GM19239 (cell line): ENCODE measurements around the gene CD93.

ENCODE experiments used
- DNase-seq: peaks from one replicate; pipeline ENCODE4 v3.0.0; 2011; ENCODE audit warnings: low spot score; ENCODE audit not compliant: insufficient read length
- FAIRE-seq: peaks from 2 replicates; lab custom pipeline; 2011; peaks lifted over from hg19 to GRCh38; lab: Jason Lieb, UNC

Gene CD93

GRCh38 chr20:23086056-23086566, at the start of gene CD93:
CD93 (minus strand) TSS chr20:23086324; CDS start chr20:23086192, 132 bp downstream.
- DNase-seq (no peak), FAIRE-seq (no peak)

- FAIRE-seq (no peak), DNase-seq (no peak)
These were observed 47.5 kb upstream of the CD93 start for GRCh38 chr20:23133560-23133998.

GRCh38 chr20:23132930-23133559, 46.9 kb upstream of the CD93 start:
- DNase-seq (no peak), FAIRE-seq (no peak)

- FAIRE-seq (no peak), DNase-seq (no peak)
These were observed 46.3 kb upstream of the CD93 start for GRCh38 chr20:23132293-23132929.

GRCh38 chr20:23131766-23132165, 45.6 kb upstream of the CD93 start:
- no peak for DNase-seq
- FAIRE-seq, result no peak

GRCh38 chr20:23130622-23131140, 44.6 kb upstream of the CD93 start:
- FAIRE-seq, result no peak

GRCh38 chr20:23129891-23130621, 43.9 kb upstream of the CD93 start:
- DNase-seq (no peak), FAIRE-seq (no peak)

More at GRCh38 chr20:23130622-23131140, 44.6 kb upstream of the CD93 start:
- DNase-seq, result no peak

- DNase-seq (no peak), FAIRE-seq (no peak)
These were observed 43.1 kb upstream of the CD93 start for GRCh38 chr20:23129266-23129665.

GRCh38 chr20:23128461-23129125, 42.5 kb upstream of the CD93 start:
- FAIRE-seq (no peak), DNase-seq (no peak)

- DNase-seq, result no peak
- no peak for FAIRE-seq
These were observed 41.6 kb upstream of the CD93 start for GRCh38 chr20:23127506-23128279.

- FAIRE-seq (no peak), DNase-seq (no peak)
These were observed 40.3 kb upstream of the CD93 start for GRCh38 chr20:23126281-23127061.

- FAIRE-seq (no peak), DNase-seq (no peak)
These were observed 39.6 kb upstream of the CD93 start for GRCh38 chr20:23125625-23126191.

- FAIRE-seq, result no peak
- DNase-seq, result no peak
These were observed 39.0 kb upstream of the CD93 start for GRCh38 chr20:23125159-23125558.

GRCh38 chr20:23123886-23124285, 37.8 kb upstream of the CD93 start:
- no peak for FAIRE-seq
- DNase-seq, result no peak

- no peak for DNase-seq
- no peak for FAIRE-seq
These were observed 36.9 kb upstream of the CD93 start for GRCh38 chr20:23122796-23123655.

- no peak for FAIRE-seq
- DNase-seq, result no peak
These were observed 36.2 kb upstream of the CD93 start for GRCh38 chr20:23122321-23122720.

GRCh38 chr20:23121751-23122320, 35.7 kb upstream of the CD93 start:
- FAIRE-seq (no peak), DNase-seq (no peak)
